Activated CD8-positive, alpha-beta T cell treated with anti-CD3 and anti-CD28 coated beads, Interleukin-2, amount 10 ng/mL, durations not matched to agents 7 days and 5 days (primary cell): Measurements from ENCODE around the gene PPP1R10. TPM values are rescaled to one million over a fixed set of nuclear protein-coding genes. Genes with fewer than 3 reads are reported as not detected.

ENCODE experiments used
- ATAC-seq: fragments of 150-1000 bp; cut with Tn5 transposase; one replicate; pipeline ENCODE4 v1.10.0; 2021; ENCODE audit warnings: moderate library complexity
- CTCF ChIA-PET: fragments of 350-600 bp; sonication (Branson Sonifier 250); formaldehyde crosslinking; loops from one replicate; lab custom pipeline; 2021; ENCODE audit warnings: antibody characterized with exemption; lab: Charles Lee
- POLR2A ChIA-PET: fragments of 350-600 bp; sonication (Branson Sonifier 250); formaldehyde crosslinking; loops from one replicate; lab custom pipeline; 2021; ENCODE audit warnings: antibody characterized with exemption; lab: Charles Lee
- DNase-seq: peaks from one replicate; pipeline ENCODE4 v3.0.0-alpha.2; 2020
- H3K27ac Mint-ChIP-seq: one replicate; pipeline ENCODE4 v1.8.0; 2021; ENCODE audit warnings: mild to moderate bottlenecking, mixed read lengths
- H3K27me3 Mint-ChIP-seq: one replicate; pipeline ENCODE4 v1.8.0; 2021; ENCODE audit warnings: low read depth, mixed read lengths
- H3K36me3 Mint-ChIP-seq: one replicate; pipeline ENCODE4 v1.8.0; 2021; ENCODE audit warnings: low read depth, mixed read lengths
- H3K4me1 Mint-ChIP-seq: one replicate; pipeline ENCODE4 v1.8.0; 2021; ENCODE audit warnings: low read depth, mixed read lengths
- H3K4me3 Mint-ChIP-seq: one replicate; pipeline ENCODE4 v1.8.0; 2021; ENCODE audit warnings: mild to moderate bottlenecking, mixed read lengths
- H3K9me3 Mint-ChIP-seq: one replicate; pipeline ENCODE4 v1.8.0; 2022; ENCODE audit warnings: mixed read lengths; ENCODE audit not compliant: insufficient read depth
- total RNA-seq, 2 experiments: library from RNA; stranded (reverse); gene quantifications; one replicate each; pipeline ENCODE4 v1.2.3, GENCODE V29; 2021

PPP1R10 gene
- total RNA-seq, 2 experiments from 2014 or later: 92.8 to 99.7 TPM

DNA sequence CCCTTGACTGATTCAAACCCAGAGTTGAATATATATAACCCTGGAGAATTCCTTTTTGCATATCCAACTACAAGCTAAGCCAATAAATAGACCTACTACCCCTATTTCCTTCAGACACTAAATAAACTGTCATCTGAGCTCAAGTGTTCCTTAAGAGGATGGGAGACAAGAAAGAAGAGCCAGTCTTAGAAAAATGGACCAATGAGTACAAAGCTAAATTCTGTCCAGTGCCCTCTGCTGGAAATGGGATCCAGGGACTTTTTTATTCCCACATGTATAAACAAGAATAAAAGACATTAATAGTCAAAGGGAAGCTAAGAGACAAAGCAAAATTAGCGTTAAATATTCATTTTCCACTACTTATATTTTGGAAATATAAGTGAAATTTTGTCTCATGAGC, 4.8 kb downstream of the PPP1R10 start:
- Mint-ChIP-seq H3K36me3 (peaks cover 90% of the 10 kb centered on the region), H3K27me3 (peaks cover 2% of the 10 kb centered on the region), H3K9me3 (no peaks in the 10 kb centered on the region), H3K4me1 (peaks cover 59% of the 10 kb centered on the region), H3K4me3 (no peak overlapping the region), H3K27ac (no peak overlapping the region)
- ChIA-PET POLR2A (interaction anchor here (0.8 to 4.7 kb wide), 4 partner anchors 13 to 118 kb away, joined by 3 to 60 read pairs (median 4); no protein-coding TSS in a partner anchor), CTCF (interaction anchor here (0.7 to 3.5 kb wide), 15 partner anchors 8 to 130 kb away, joined by 3 to 30 read pairs (median 5); partner anchors contain the start of genes ATAT1, DHX16 and MDC1)
- ATAC-seq (no peak), DNase-seq (no peak)

DNA sequence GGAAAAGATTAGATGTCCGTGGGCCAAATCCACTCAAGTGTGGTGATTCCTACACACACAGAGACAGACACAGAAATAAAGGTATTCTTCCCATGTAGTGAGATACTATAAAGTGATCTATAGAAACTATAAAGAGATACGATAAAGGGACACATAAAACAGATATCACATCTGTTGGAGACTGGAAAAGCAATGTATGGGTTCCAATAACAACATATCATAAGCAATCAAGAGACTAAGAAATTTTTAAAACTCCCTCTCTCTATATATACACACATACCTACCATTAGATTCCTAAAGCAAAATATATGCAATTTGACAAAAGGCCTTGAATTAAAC, 5.2 kb downstream of the PPP1R10 start:
- Mint-ChIP-seq H3K9me3 (no peaks in the 10 kb centered on the region), H3K4me1 (peaks cover 59% of the 10 kb centered on the region), H3K36me3 (peaks cover 88% of the 10 kb centered on the region), H3K27ac (peak overlapping the region; percentile 22), H3K4me3 (no peak overlapping the region), H3K27me3 (peaks cover 2% of the 10 kb centered on the region)
- CTCF ChIA-PET: interaction anchor here (0.7 to 3.5 kb wide), 10 partner anchors 8 to 128 kb away, joined by 3 to 30 read pairs (median 7); partner anchors contain the start of genes DHX16 and MDC1
- POLR2A ChIA-PET: interaction anchor here (1.0 to 4.7 kb wide), 2 partner anchors 13 to 118 kb away, joined by 3 to 60 read pairs; no protein-coding TSS in a partner anchor
- DNase-seq (no peak), ATAC-seq (no peak)

DNA sequence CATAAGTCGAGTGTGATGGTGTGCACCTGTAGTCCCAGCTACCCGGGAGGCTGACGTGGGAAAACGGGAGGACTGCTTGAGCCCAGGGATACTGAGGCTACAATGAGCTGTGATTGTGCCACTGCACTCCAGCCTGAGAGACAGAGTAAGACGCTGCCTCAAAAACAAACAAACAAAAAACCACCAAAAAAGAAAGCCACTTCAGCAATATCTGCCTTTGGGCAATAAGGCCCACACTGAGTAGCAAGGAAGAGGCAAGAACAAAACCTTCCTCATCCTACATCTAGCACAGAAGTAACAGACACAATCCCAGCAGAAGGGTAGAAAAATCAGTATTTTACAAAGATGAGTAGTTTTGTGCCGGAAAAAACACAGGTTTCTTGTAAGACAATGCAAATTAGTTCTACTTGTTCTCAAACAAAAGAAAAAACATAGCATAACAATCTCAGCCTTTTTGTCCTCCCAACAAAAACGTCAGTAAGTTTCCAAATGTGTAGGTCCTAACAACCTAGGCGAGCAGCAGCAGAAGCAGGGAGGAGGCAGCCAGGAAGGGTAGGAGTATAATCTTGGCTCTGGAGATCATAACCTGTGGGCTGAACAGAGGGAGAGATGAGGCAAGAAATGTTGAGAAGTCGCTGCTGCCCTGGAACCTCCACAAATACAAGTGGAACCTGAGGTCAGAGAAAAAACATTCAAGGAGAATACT, 5.7 kb downstream of the PPP1R10 start:
- peaks cover 64% of the 10 kb centered on the region for H3K4me1 Mint-ChIP-seq
- POLR2A ChIA-PET: interaction anchor here (0.9 to 1.2 kb wide), 3 partner anchors 10 to 14 kb away, joined by 3 to 6 read pairs (median 4); no protein-coding TSS in a partner anchor
- H3K9me3 Mint-ChIP-seq: no peaks in the 10 kb centered on the region
- DNase-seq: no peak
- peaks cover 88% of the 10 kb centered on the region for H3K36me3 Mint-ChIP-seq
- peak overlapping the region; percentile 22 for H3K27ac Mint-ChIP-seq
- no peak overlapping the region for H3K4me3 Mint-ChIP-seq
- no peak for ATAC-seq
- H3K27me3 Mint-ChIP-seq: peaks cover 1% of the 10 kb centered on the region
- CTCF ChIA-PET: interaction anchor here (1.3 to 2.1 kb wide), 5 partner anchors 13 to 120 kb away, joined by 3 to 15 read pairs (median 9); no protein-coding TSS in a partner anchor

DNA sequence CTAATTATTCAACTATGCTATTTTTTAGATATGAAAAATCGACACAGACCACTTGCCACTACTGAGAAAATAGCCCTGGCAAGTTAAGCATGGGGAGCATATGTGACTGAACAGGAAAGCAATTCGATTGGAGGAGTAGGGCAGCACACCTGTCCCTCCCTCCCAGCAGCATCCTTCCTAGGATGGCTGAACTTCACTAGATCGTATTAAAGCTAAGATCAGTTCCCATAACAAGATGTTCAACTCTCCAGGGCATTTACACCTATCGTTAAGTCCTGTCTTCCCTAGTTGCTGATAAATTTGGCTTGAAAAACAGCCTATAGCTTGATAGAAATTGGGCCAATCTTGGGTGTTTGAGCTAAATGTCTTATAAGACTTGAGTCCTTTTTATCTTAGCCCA, 7.0 kb downstream of the PPP1R10 start:
- Mint-ChIP-seq H3K27ac (no peak overlapping the region), H3K4me1 (peaks cover 68% of the 10 kb centered on the region), H3K4me3 (no peak overlapping the region), H3K9me3 (no peaks in the 10 kb centered on the region), H3K36me3 (peaks cover 87% of the 10 kb centered on the region), H3K27me3 (no peaks in the 10 kb centered on the region)
- POLR2A ChIA-PET: interaction anchor here (0.7 to 1.2 kb wide), 4 partner anchors 8 to 13 kb away, joined by 3 to 6 read pairs (median 4); no protein-coding TSS in a partner anchor
- CTCF ChIA-PET: interaction anchor here (0.7 to 2.0 kb wide), 7 partner anchors 12 to 156 kb away, joined by 3 to 15 read pairs (median 5); no protein-coding TSS in a partner anchor
- DNase-seq (no peak), ATAC-seq (no peak)

DNA sequence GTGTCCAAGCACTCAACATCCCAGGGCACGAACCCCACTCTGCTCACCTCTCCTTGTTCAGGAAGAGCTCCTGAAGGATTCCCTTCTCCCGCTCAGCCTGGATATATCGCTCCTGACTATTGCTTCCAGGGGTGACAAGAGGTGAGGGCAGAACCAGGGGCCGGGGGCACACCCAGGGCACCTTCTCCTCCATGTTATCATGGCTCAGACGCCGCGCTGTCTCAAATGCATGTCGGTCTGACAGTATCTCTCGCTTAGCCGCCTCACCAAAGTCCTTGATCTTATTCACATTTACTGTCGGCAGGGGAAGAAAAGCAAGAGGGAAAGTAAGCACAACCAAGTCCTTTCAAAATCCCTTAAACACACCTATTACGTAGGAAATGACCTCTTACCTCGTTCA, 13.1 kb downstream of the PPP1R10 start:
- Mint-ChIP-seq H3K27ac (no peak overlapping the region), H3K4me3 (no peak overlapping the region), H3K36me3 (peaks cover 80% of the 10 kb centered on the region), H3K9me3 (no peaks in the 10 kb centered on the region), H3K27me3 (no peaks in the 10 kb centered on the region), H3K4me1 (peaks cover 31% of the 10 kb centered on the region)
- DNase-seq (no peak), ATAC-seq (no peak)
- CTCF ChIA-PET: interaction anchor here (1.6 to 1.7 kb wide), 2 partner anchors 8 to 11 kb away, joined by 3 read pairs; no protein-coding TSS in a partner anchor
- POLR2A ChIA-PET: interaction anchor here (0.6 to 1.7 kb wide), 3 partner anchors 9 to 303 kb away, joined by 3 read pairs; no protein-coding TSS in a partner anchor

DNA sequence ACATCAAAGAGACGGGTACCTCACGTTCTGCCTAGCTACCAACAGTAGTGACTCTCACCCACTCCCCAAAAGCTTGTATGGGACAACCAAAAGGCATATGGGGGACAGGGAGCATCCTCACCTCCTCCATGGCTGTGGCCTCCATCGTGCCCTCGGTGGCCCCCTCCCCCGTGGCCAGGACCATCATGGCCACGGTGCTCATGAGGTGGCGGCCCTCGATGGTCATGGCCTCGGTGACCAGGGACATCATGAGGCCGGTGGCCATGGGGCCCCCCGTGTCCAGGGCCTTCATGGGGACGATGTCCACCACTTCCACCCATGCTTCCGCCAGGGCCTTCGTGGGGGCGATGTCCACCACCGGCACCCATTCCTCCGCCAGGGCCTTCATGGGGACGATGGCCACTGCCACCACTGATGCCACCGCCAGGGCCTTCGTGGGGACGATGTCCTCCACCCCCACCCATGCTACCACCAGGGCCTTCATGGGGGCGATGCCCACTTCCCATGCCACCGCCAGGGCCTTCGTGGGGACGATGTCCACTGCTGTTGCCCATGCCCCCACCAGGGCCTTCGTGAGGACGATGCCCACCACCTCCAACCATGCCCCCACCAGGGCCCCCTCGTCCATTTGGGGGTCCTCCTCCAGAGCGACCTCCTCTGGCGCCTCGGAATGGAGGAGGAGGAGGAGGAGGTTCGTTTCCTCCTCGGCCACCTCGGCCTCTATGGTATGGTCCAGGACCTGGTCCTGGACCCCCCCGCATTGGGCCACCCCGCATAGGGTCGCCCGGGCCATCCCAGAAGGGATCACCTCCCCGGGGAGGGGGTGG, 15.0 kb downstream of the PPP1R10 start:
- H3K36me3 Mint-ChIP-seq: peaks cover 71% of the 10 kb centered on the region
- no peak overlapping the region for H3K4me3 Mint-ChIP-seq
- no peaks in the 10 kb centered on the region for H3K9me3 Mint-ChIP-seq
- POLR2A ChIA-PET: interaction anchor here (0.8 to 5.7 kb wide), 5 partner anchors 9 to 134 kb away, joined by 3 to 60 read pairs (median 4); no protein-coding TSS in a partner anchor
- ATAC-seq (no peak), DNase-seq (no peak)
- no peak overlapping the region for H3K27ac Mint-ChIP-seq
- CTCF ChIA-PET: interaction anchor here (6.6 to 7.8 kb wide), 2 partner anchors 58 to 118 kb away, joined by 107 to 119 read pairs; no protein-coding TSS in a partner anchor
- peaks cover 27% of the 10 kb centered on the region for H3K4me1 Mint-ChIP-seq
- no peaks in the 10 kb centered on the region for H3K27me3 Mint-ChIP-seq

DNA sequence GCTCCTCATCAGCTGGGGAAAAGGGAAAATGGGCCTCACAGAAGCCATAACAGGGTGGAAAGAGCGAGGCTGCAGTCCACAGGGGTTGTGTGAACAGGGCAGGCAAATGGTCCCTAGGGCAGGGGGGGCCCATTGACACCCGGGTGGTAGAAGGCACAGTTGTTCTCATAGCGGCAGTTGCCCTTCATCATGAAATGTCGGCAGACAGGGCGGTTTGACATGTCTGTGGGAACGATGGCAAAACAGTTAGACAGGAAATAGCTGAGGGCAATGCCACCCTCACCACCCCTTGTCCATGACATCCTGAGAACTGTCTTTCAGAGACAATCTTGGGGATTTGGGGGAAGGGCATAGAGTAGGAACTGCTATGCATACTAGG, 15.6 kb downstream of the PPP1R10 start:
- Mint-ChIP-seq H3K4me3 (no peak overlapping the region), H3K4me1 (peaks cover 23% of the 10 kb centered on the region), H3K27me3 (no peaks in the 10 kb centered on the region), H3K9me3 (no peaks in the 10 kb centered on the region), H3K27ac (peak overlapping the region; percentile 67), H3K36me3 (peaks cover 66% of the 10 kb centered on the region)
- no peak for ATAC-seq
- no peak for DNase-seq
- CTCF ChIA-PET: interaction anchor here (0.9 to 7.8 kb wide), 4 partner anchors 24 to 129 kb away, joined by 3 to 119 read pairs (median 56); no protein-coding TSS in a partner anchor
- POLR2A ChIA-PET: interaction anchor here (0.8 to 5.7 kb wide), 3 partner anchors 9 to 135 kb away, joined by 4 to 60 read pairs (median 4); no protein-coding TSS in a partner anchor

DNA sequence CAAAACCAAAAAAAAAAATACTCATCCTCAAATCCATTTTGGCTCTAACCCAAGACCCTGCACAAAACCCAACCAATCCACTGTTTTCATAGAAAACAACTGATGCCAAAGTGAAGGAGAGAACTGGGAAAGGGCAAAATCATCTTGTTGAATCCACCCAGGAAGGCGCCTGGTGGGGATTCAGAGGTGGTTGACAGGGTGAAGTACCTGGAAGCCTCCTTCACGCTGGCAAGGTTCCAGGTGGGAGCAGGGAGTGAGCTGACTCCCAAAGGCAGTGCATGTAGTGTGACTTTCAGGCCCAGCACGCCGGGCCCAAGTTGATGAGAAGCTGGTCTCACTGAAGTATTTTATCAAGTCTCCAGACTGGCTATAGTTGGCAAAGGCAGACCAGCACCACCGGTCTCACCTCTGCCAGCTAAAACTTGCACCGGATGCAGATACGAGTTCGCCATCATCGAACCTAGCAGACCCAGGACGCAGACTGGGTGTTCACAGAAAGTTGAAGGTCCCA, 16.5 kb downstream of the PPP1R10 start:
- POLR2A ChIA-PET: interaction anchor here (0.6 to 5.7 kb wide), 6 partner anchors 10 to 1567 kb away, joined by 3 to 60 read pairs (median 4); partner anchors contain the start of gene ABCF1
- Mint-ChIP-seq H3K4me3 (no peak overlapping the region), H3K27ac (no peak overlapping the region), H3K27me3 (no peaks in the 10 kb centered on the region), H3K9me3 (no peaks in the 10 kb centered on the region), H3K36me3 (peaks cover 59% of the 10 kb centered on the region), H3K4me1 (peaks cover 18% of the 10 kb centered on the region)
- no peak for ATAC-seq
- CTCF ChIA-PET: interaction anchor here (0.9 to 7.8 kb wide), 5 partner anchors 23 to 130 kb away, joined by 3 to 119 read pairs (median 5); no protein-coding TSS in a partner anchor
- DNase-seq: no peak

DNA sequence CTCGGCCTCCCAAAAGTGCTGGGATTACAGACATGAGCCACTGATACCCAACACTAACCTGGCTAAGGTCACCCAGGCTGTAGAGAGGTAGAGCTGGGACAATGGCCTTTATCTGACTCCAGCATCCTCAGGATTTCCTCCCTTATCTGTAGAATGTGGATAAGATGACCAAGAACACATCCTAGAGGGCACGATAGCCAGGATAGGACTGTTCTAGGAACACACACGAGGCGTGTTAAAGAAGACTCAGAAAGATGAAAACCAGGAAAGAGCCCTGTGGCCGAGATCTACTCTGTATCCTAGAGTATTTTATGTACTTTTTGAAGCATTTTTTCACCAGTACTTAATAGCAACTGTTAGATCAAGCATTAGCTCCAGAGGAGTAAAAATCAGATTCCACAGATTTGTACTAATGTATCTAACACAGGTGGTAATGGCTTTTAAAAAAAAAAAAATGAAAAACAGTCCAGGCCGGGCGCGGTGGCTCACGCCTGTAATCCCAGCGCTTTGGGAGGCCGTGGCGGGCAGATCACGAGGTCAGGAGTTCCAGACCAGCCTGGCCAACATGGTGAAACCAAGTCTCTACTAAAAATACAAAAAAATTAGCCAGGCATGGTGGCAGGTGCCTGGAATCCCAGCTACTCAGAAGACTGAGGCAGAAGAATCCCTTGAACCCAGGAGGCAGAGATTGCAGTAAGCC, 17.3 kb downstream of the PPP1R10 start:
- Mint-ChIP-seq H3K36me3 (peaks cover 56% of the 10 kb centered on the region), H3K4me3 (no peak overlapping the region), H3K9me3 (no peaks in the 10 kb centered on the region), H3K27ac (no peak overlapping the region), H3K27me3 (no peaks in the 10 kb centered on the region), H3K4me1 (peaks cover 19% of the 10 kb centered on the region)
- ATAC-seq (no peak), DNase-seq (no peak)
- ChIA-PET CTCF (interaction anchor here (1.1 to 7.8 kb wide), 5 partner anchors 16 to 146 kb away, joined by 3 to 119 read pairs (median 20); no protein-coding TSS in a partner anchor), POLR2A (interaction anchor here (0.6 to 5.7 kb wide), 7 partner anchors 12 to 128 kb away, joined by 3 to 60 read pairs (median 4); partner anchors contain the start of gene ABCF1)

DNA sequence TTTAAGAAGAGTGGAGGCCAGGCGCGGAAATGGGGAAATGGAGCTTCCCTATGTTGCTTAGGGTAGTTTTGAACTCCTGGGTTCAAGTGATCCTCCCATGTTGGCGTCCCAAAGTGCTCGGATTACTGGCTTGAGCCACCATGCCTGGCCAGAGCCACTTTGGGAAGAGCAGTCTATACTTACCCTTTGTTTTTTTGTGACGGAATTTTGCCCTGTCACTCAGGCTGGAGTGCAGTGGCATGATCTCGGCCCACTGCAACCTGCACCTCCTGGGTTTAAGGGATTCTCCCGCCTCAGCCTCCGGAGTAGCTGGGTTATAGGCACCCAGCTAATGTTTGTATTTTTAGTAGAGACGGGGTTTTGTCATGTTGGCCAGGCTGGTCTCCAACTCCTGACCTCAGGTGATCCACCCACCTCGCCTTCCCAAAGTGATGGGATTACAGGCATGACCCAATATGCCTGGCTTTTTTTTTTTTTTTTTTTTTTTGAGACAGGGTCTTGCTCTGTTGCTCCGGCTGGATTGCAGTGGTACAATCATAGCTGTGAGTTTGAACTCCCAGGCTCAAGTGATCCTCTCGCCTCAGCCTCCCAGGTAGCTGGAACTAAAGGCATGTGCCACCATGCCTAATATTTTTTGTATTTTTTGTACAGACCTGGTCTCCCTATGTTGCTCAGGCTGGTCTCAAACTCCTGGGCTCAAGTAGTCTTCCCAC, 18.0 kb downstream of the PPP1R10 start:
- no peak for DNase-seq
- H3K36me3 Mint-ChIP-seq: peaks cover 54% of the 10 kb centered on the region
- ChIA-PET POLR2A (interaction anchor here (0.6 to 5.7 kb wide), 10 partner anchors 11 to 129 kb away, joined by 3 to 60 read pairs (median 4); partner anchors contain the start of genes ABCF1, MRPS18B and PPP1R10), CTCF (interaction anchor here (1.1 to 7.8 kb wide), 9 partner anchors 14 to 965 kb away, joined by 3 to 119 read pairs (median 20); partner anchors contain the start of gene ABCF1)
- peaks cover 18% of the 10 kb centered on the region for H3K4me1 Mint-ChIP-seq
- ATAC-seq: no peak
- H3K27ac Mint-ChIP-seq: no peak overlapping the region
- H3K27me3 Mint-ChIP-seq: no peaks in the 10 kb centered on the region
- H3K4me3 Mint-ChIP-seq: no peak overlapping the region
- no peaks in the 10 kb centered on the region for H3K9me3 Mint-ChIP-seq
